Fibroblast of lung (primary cell): ENCODE measurements around the gene SLC16A10. TPM values are rescaled to one million over a fixed set of nuclear protein-coding genes. Genes with fewer than 3 reads are reported as not detected.

Experiments
- DNase-seq, 2 donors: peaks; one replicate each; pipeline versions ENCODE4 v3.0.0 to v3.0.0-alpha.2; 2010; ENCODE audit warnings: low read depth in 2 of 2
- H2AFZ ChIP-seq: 2 replicates; pipeline ENCODE4 v1.5.1; 2012; ENCODE audit warnings: low read length, control low read depth, inconsistent platforms
- H3K27ac ChIP-seq: 2 replicates; pipeline ENCODE4 v1.5.1; 2011; ENCODE audit warnings: low read length, control low read depth; ENCODE audit not compliant: insufficient read depth
- H3K27me3 ChIP-seq: 2 replicates; pipeline ENCODE4 v1.5.1; 2011; ENCODE audit warnings: mild to moderate bottlenecking, low read length; ENCODE audit not compliant: control insufficient read depth, insufficient read depth
- H3K36me3 ChIP-seq: 2 replicates; pipeline ENCODE4 v1.5.1; 2011; ENCODE audit warnings: low read length; ENCODE audit not compliant: control insufficient read depth, insufficient read depth
- H3K4me1 ChIP-seq: 2 replicates; pipeline ENCODE4 v1.5.1; 2011; ENCODE audit warnings: low read length; ENCODE audit not compliant: control insufficient read depth, insufficient read depth; ENCODE audit errors: extremely low read depth
- H3K4me2 ChIP-seq: 2 replicates; pipeline ENCODE4 v1.5.1; 2011; ENCODE audit warnings: low read length, control low read depth; ENCODE audit not compliant: insufficient read depth; ENCODE audit errors: extremely low read depth
- H3K4me3 ChIP-seq, 4 experiments: fragments of 200-600 bp in 1 of 4; sonication (generic) in 1 of 4; replicated peaks in 1 of 4; 2 replicates each; pipeline ENCODE4 v1.5.1; 2011 to 2016; ENCODE audit warnings: low read length in 4 of 4, low read depth in 3 of 4, mild to moderate bottlenecking in 3 of 4, control low read depth in 2 of 4, inconsistent platforms in 1 of 4, mixed read lengths in 1 of 4; ENCODE audit not compliant: insufficient read depth in 1 of 4; ENCODE audit errors: control extremely low read depth in 1 of 4
- H3K79me2 ChIP-seq: 2 replicates; pipeline ENCODE4 v1.5.1; 2012; ENCODE audit warnings: mild to moderate bottlenecking, low read length, inconsistent platforms; ENCODE audit not compliant: control insufficient read depth, insufficient read depth
- H3K9ac ChIP-seq: 2 replicates; pipeline ENCODE4 v1.5.1; 2011; ENCODE audit warnings: mild to moderate bottlenecking, low read length, control low read depth; ENCODE audit not compliant: insufficient read depth
- H3K9me3 ChIP-seq: 2 replicates; pipeline ENCODE4 v1.5.1; 2012; ENCODE audit warnings: low read depth, low read length; ENCODE audit not compliant: control insufficient read depth, insufficient read depth
- H4K20me1 ChIP-seq: 2 replicates; pipeline ENCODE4 v1.5.1; 2011; ENCODE audit warnings: low read length; ENCODE audit not compliant: control insufficient read depth, insufficient read depth; ENCODE audit errors: extremely low read depth
- CTCF ChIP-seq, 2 donors: IDR thresholded peaks in 1 of 2; conservative IDR thresholded peaks in 1 of 2; 1 replicate in 1 of 2; 2 replicates in 1 of 2; pipeline ENCODE4 v1.5.1; 2011 to 2012; ENCODE audit warnings: low read length in 2 of 2, control low read depth in 1 of 2, inconsistent platforms in 1 of 2, low read depth in 1 of 2, mild to moderate bottlenecking in 1 of 2
- EZH2 ChIP-seq: IDR thresholded peaks from 2 replicates; pipeline ENCODE4 v1.5.1; 2012; ENCODE audit warnings: low read length, control low read depth, mild to moderate bottlenecking; ENCODE audit errors: missing control alignments
- polyA plus RNA-seq, 2 donors: library from polyadenylated mRNA; depleted of rRNA in 1 of 2; stranded (reverse) in 1 of 2; unstranded in 1 of 2; fragments of >200 nt; gene quantifications; 2 replicates each; pipeline ENCODE4 v1.2.1, GENCODE V29; 2011 to 2012; ENCODE audit warnings: missing spikeins in 1 of 2
- total RNA-seq: library from RNA; depleted of rRNA; stranded (reverse); fragments of >200 nt; gene quantifications from 2 replicates; pipeline ENCODE4 v1.2.1, GENCODE V29; 2014

SLC16A10 gene
- total and polyA plus RNA-seq, 2 donors (not counting 1 experiment from before 2014, with no cell fraction given), result not detected

- peaks cover 5% of the 10 kb centered on the region for H3K36me3 ChIP-seq
Observed at GRCh38 chr6:111276736-111277135, 189.4 kb downstream of the SLC16A10 start.

GRCh38 chr6:111277819-111278218 is 190.5 kb downstream of the SLC16A10 start:
- Histone ChIP-seq H3K27me3 (no peaks in the 10 kb centered on the region), H3K9ac (no peak overlapping the region), H4K20me1 (no peaks in the 10 kb centered on the region), H3K36me3 (peaks cover 5% of the 10 kb centered on the region), H2AFZ (no peak overlapping the region), H3K4me2 (no peak overlapping the region), H3K79me2 (no peaks in the 10 kb centered on the region), H3K4me1 (no peaks in the 10 kb centered on the region), H3K4me3 (no peak overlapping the region), H3K27ac (no peak overlapping the region), H3K9me3 (no peaks in the 10 kb centered on the region)
- TF ChIP-seq CTCF (conservative IDR thresholded peaks at IDR 0.05 in 1 of 2, IDR thresholded peaks at IDR 0.05 in 1 of 2; ENCODE audit: low read depth in 1 of 2, low read length in 2 of 2), result no peak
- no peak for DNase-seq

More at GRCh38 chr6:111276736-111277135, 189.4 kb downstream of the SLC16A10 start:
- H3K27ac ChIP-seq, result no peak overlapping the region
- H3K9me3 ChIP-seq, result no peaks in the 10 kb centered on the region
- no peaks in the 10 kb centered on the region for H3K79me2 ChIP-seq
- DNase-seq, result no peak
- H2AFZ ChIP-seq, result no peak overlapping the region
- no peak overlapping the region for H3K4me3 ChIP-seq
- no peak overlapping the region for H3K4me2 ChIP-seq
- TF ChIP-seq EZH2 (no peak), CTCF (conservative IDR thresholded peaks at IDR 0.05 in 1 of 2, IDR thresholded peaks at IDR 0.05 in 1 of 2; ENCODE audit: low read depth in 1 of 2, low read length in 2 of 2) (no peak)
- no peak overlapping the region for H3K9ac ChIP-seq
- H4K20me1 ChIP-seq, result no peaks in the 10 kb centered on the region
- H3K27me3 ChIP-seq, result no peaks in the 10 kb centered on the region
- no peaks in the 10 kb centered on the region for H3K4me1 ChIP-seq

GRCh38 chr6:111278731-111279130 is 191.4 kb downstream of the SLC16A10 start:
- Histone ChIP-seq H3K36me3 (peaks cover 5% of the 10 kb centered on the region), H3K4me1 (no peaks in the 10 kb centered on the region), H3K79me2 (no peaks in the 10 kb centered on the region), H3K4me3 (no peak overlapping the region), H3K9ac (no peak overlapping the region), H2AFZ (no peak overlapping the region), H3K27me3 (no peaks in the 10 kb centered on the region), H3K9me3 (no peaks in the 10 kb centered on the region), H3K4me2 (no peak overlapping the region), H4K20me1 (no peaks in the 10 kb centered on the region), H3K27ac (no peak overlapping the region)
- DNase-seq, result no peak
- no peak for TF ChIP-seq CTCF (conservative IDR thresholded peaks at IDR 0.05 in 1 of 2, IDR thresholded peaks at IDR 0.05 in 1 of 2; ENCODE audit: low read depth in 1 of 2, low read length in 2 of 2)
- no peak for TF ChIP-seq EZH2
